Common myeloid progenitor, CD34-positive (primary cell): ENCODE measurements around the gene SCUBE1.

Source experiments
- CTCF ChIA-PET: fragments of 350-600 bp; sonication (Branson Sonifier 250); formaldehyde crosslinking; loops from one replicate; lab custom pipeline; 2021; ENCODE audit warnings: antibody characterized with exemption; lab: Charles Lee
- POLR2A ChIA-PET: fragments of 350-600 bp; sonication (Branson Sonifier 250); formaldehyde crosslinking; loops from one replicate; lab custom pipeline; 2021; ENCODE audit warnings: antibody characterized with exemption; lab: Charles Lee
- DNase-seq, 3 donors: peaks; one replicate each; pipeline versions ENCODE4 v3.0.0 to v3.0.0-alpha.2; 2013
- H3K27ac ChIP-seq, 2 experiments: 1 replicate in 1 of 2; 2 replicates in 1 of 2; pipeline ENCODE4 v1.7.0; 2013; ENCODE audit warnings: inconsistent platforms in 2 of 2, low read length in 2 of 2, mild to moderate bottlenecking in 2 of 2, low read depth in 1 of 2, moderate library complexity in 1 of 2; ENCODE audit not compliant: severe bottlenecking in 2 of 2, insufficient read depth in 1 of 2, poor library complexity in 1 of 2
- H3K27me3 ChIP-seq, 5 experiments: replicated peaks in 2 of 5; 1 replicate in 3 of 5; 2 replicates in 2 of 5; pipeline versions ENCODE4 v1.6.1 to v1.7.0; 2013; ENCODE audit warnings: low read length in 4 of 5, mild to moderate bottlenecking in 2 of 5, moderate library complexity in 2 of 5, inconsistent platforms in 1 of 5; ENCODE audit not compliant: insufficient read depth in 5 of 5, control insufficient read depth in 4 of 5
- H3K36me3 ChIP-seq, 4 experiments: 1 replicate in 2 of 4; 2 replicates in 2 of 4; pipeline versions ENCODE4 v1.6.1 to v1.7.0; 2013; ENCODE audit warnings: low read length in 3 of 4, control low read depth in 1 of 4, mild to moderate bottlenecking in 1 of 4; ENCODE audit not compliant: control insufficient read depth in 4 of 4, insufficient read depth in 4 of 4
- H3K4me1 ChIP-seq, 4 experiments: 1 replicate in 3 of 4; 2 replicates in 1 of 4; pipeline versions ENCODE4 v1.6.1 to v1.7.1; 2013; ENCODE audit warnings: low read length in 3 of 4, mild to moderate bottlenecking in 3 of 4, control low read depth in 1 of 4, inconsistent platforms in 1 of 4, moderate library complexity in 1 of 4; ENCODE audit not compliant: control insufficient read depth in 4 of 4, insufficient read depth in 4 of 4; ENCODE audit errors: control extremely low read depth in 1 of 4
- H3K4me3 ChIP-seq, 7 experiments: 1 replicate in 4 of 7; 2 replicates in 3 of 7; pipeline versions ENCODE4 v1.5.1 to v1.7.0; 2013; ENCODE audit warnings: mild to moderate bottlenecking in 7 of 7, low read length in 6 of 7, moderate library complexity in 6 of 7, inconsistent platforms in 2 of 7, low read depth in 2 of 7, control low read depth in 1 of 7; ENCODE audit not compliant: insufficient read depth in 4 of 7, control insufficient read depth in 1 of 7; ENCODE audit errors: extremely low read depth in 1 of 7
- H3K9me3 ChIP-seq, 5 experiments: 1 replicate in 4 of 5; 2 replicates in 1 of 5; pipeline versions ENCODE4 v1.6.1 to v1.7.1; 2013; ENCODE audit warnings: low read length in 4 of 5, mild to moderate bottlenecking in 2 of 5, inconsistent platforms in 1 of 5, low read depth in 1 of 5, moderate library complexity in 1 of 5; ENCODE audit not compliant: control insufficient read depth in 4 of 5, insufficient read depth in 2 of 5; ENCODE audit errors: control extremely low read depth in 1 of 5
- WGBS: methylation state at CpG from one replicate; pipeline ENCODE4 v1.1.5; 2013; ENCODE audit not compliant: insufficient coverage; 5-methylcytosine and 5-hydroxymethylcytosine counted together

Gene SCUBE1

GRCh38 chr22:43157874-43158546 lies 185.2 kb downstream of the SCUBE1 start:
- Histone ChIP-seq H3K27ac (no peak overlapping the region), H3K36me3 (peaks cover 0 to 35% (median 21%) of the 10 kb centered on the region in 4 experiments), H3K4me3 (no peak overlapping the region), H3K27me3 (no peaks in the 10 kb centered on the region), H3K4me1 (peaks cover 0 to 33% (median 14%) of the 10 kb centered on the region in 4 experiments), H3K9me3 (no peaks in the 10 kb centered on the region)
- DNase-seq = no peak
- POLR2A ChIA-PET = no interaction called here
- 93% methylated on average over 8 of the region's 9 CpGs for WGBS
- CTCF ChIA-PET = interaction anchor here (1.4 kb wide), 1 partner anchor 70 kb away, joined by 3 read pairs; no protein-coding TSS in a partner anchor

- no peaks in the 10 kb centered on the region for H3K27me3 ChIP-seq
- no peaks in the 10 kb centered on the region for H3K9me3 ChIP-seq
- ChIA-PET CTCF (no interaction called here), POLR2A (no interaction called here)
- peaks cover 0 to 26% (median 14%) of the 10 kb centered on the region in 4 experiments for H3K36me3 ChIP-seq
- DNase-seq = no peak
- H3K27ac ChIP-seq = no peak overlapping the region
- H3K4me1 ChIP-seq = peaks cover 0 to 45% (median 28%) of the 10 kb centered on the region in 4 experiments
- H3K4me3 ChIP-seq = no peak overlapping the region
- 97% methylated on average over 11 of the region's 12 CpGs for WGBS
These were observed 186.8 kb downstream of the SCUBE1 start for GRCh38 chr22:43156413-43156812.

- ChIA-PET POLR2A (no interaction called here), CTCF (no interaction called here)
- DNase-seq = no peak
- H3K4me1 ChIP-seq = peaks cover 0 to 50% (median 33%) of the 10 kb centered on the region in 4 experiments
- H3K27me3 ChIP-seq = no peaks in the 10 kb centered on the region
- WGBS = 80% methylated on average over 4 of the region's 5 CpGs
- no peak overlapping the region for H3K4me3 ChIP-seq
- no peak overlapping the region for H3K27ac ChIP-seq
- no peaks in the 10 kb centered on the region for H3K9me3 ChIP-seq
- peaks cover 0 to 23% (median 12%) of the 10 kb centered on the region in 4 experiments for H3K36me3 ChIP-seq
These were observed 187.4 kb downstream of the SCUBE1 start for GRCh38 chr22:43155789-43156188.

- Histone ChIP-seq H3K4me3 (no peak overlapping the region), H3K27ac (no peak overlapping the region), H3K27me3 (no peaks in the 10 kb centered on the region), H3K36me3 (peaks cover 0 to 15% (median 9%) of the 10 kb centered on the region in 4 experiments), H3K4me1 (peaks cover 0 to 50% (median 34%) of the 10 kb centered on the region in 4 experiments), H3K9me3 (no peaks in the 10 kb centered on the region)
- 88% methylated on average over 26 of the region's 27 CpGs for WGBS
- POLR2A ChIA-PET = no interaction called here
- CTCF ChIA-PET = no interaction called here
- DNase-seq = peak in 2 of 3 donors; percentile 17 to 28
These were observed 188.2 kb downstream of the SCUBE1 start for GRCh38 chr22:43154887-43155536.

GRCh38 chr22:43153899-43154298 lies 189.3 kb downstream of the SCUBE1 start:
- H3K4me3 ChIP-seq = no peak overlapping the region
- peaks cover 0 to 7% (median 4%) of the 10 kb centered on the region in 4 experiments for H3K36me3 ChIP-seq
- WGBS = 81% methylated on average over 6 of the region's 9 CpGs
- no peaks in the 10 kb centered on the region for H3K27me3 ChIP-seq
- CTCF ChIA-PET = no interaction called here
- H3K27ac ChIP-seq = no peak overlapping the region
- no peak for DNase-seq
- H3K9me3 ChIP-seq = no peaks in the 10 kb centered on the region
- H3K4me1 ChIP-seq = peaks cover 0 to 46% (median 36%) of the 10 kb centered on the region in 4 experiments
- POLR2A ChIA-PET = no interaction called here

- CTCF ChIA-PET = interaction anchor here (1.6 kb wide), 1 partner anchor 12 kb away, joined by 5 read pairs; no protein-coding TSS in a partner anchor
- Histone ChIP-seq H3K4me3 (peak overlapping the region; percentile 42 to 86 (median 76)), H3K4me1 (peaks cover 0 to 59% (median 47%) of the 10 kb centered on the region in 4 experiments), H3K27me3 (no peaks in the 10 kb centered on the region), H3K27ac (peak overlapping the region in 1 of 2 experiments; percentile 72), H3K36me3 (peaks cover 0 to 7% (median 3%) of the 10 kb centered on the region in 4 experiments), H3K9me3 (no peaks in the 10 kb centered on the region)
- WGBS = 5% methylated on average over 21 of the region's 22 CpGs
- POLR2A ChIA-PET = no interaction called here
- peak; percentile 55 to 82 (median 70) for DNase-seq
These were observed 190.7 kb downstream of the SCUBE1 start for GRCh38 chr22:43152357-43153071.
